HL-60 (cell line): ENCODE results near the gene ACTR5.

Experiments used
- DNase-seq, 2 experiments: peaks; one replicate each; pipeline ENCODE4 v3.0.0-alpha.2; 2010 to 2020; ENCODE audit warnings: low read depth in 1 of 2, low spot score in 1 of 2
- H3K27ac ChIP-seq: fragments of 250-450 bp; sonication (Bioruptor Pico); replicated peaks from 2 replicates; pipeline ENCODE4 v1.5.1; 2020; ENCODE audit warnings: mild to moderate bottlenecking, moderate library complexity
- H3K27me3 ChIP-seq: fragments of 250-450 bp; sonication (Bioruptor Pico); 2 replicates; pipeline ENCODE4 v1.5.1; 2021; ENCODE audit warnings: mild to moderate bottlenecking, moderate library complexity; ENCODE audit not compliant: insufficient read depth, poor library complexity, severe bottlenecking
- H3K4me3 ChIP-seq: replicated peaks from 2 replicates; pipeline ENCODE4 v1.5.1; 2011; ENCODE audit warnings: mild to moderate bottlenecking, control low read depth, low read length; ENCODE audit not compliant: insufficient read depth
- CTCF ChIP-seq: IDR thresholded peaks from one replicate; pipeline ENCODE4 v1.5.1; 2011; ENCODE audit warnings: low read length, control low read depth, inconsistent platforms; ENCODE audit not compliant: insufficient read depth
- GABPA ChIP-seq: IDR thresholded peaks from 2 replicates; pipeline ENCODE4 v1.6.1; 2012; ENCODE audit warnings: low read depth
- POLR2AphosphoS5 ChIP-seq: IDR thresholded peaks from 2 replicates; pipeline ENCODE4 v1.6.1; 2012; ENCODE audit warnings: low read depth
- SPI1 ChIP-seq: IDR thresholded peaks from 2 replicates; pipeline ENCODE4 v1.6.1; 2012; ENCODE audit warnings: low read depth, mild to moderate bottlenecking, borderline replicate concordance
- TF ChIP-seq, protein P1 (sequence below): IDR thresholded peaks from 2 replicates; pipeline ENCODE4 v1.6.1; 2012; ENCODE audit warnings: low read depth; ENCODE audit not compliant: insufficient replicate concordance

The ACTR5 gene

GRCh38 chr20:38727607-38728190 is 20.6 kb upstream of the ACTR5 start:
- TF ChIP-seq POLR2AphosphoS5 (no peak), GABPA (no peak), SPI1 (no peak), CTCF (no peak)
- TF ChIP-seq, protein P1, sequence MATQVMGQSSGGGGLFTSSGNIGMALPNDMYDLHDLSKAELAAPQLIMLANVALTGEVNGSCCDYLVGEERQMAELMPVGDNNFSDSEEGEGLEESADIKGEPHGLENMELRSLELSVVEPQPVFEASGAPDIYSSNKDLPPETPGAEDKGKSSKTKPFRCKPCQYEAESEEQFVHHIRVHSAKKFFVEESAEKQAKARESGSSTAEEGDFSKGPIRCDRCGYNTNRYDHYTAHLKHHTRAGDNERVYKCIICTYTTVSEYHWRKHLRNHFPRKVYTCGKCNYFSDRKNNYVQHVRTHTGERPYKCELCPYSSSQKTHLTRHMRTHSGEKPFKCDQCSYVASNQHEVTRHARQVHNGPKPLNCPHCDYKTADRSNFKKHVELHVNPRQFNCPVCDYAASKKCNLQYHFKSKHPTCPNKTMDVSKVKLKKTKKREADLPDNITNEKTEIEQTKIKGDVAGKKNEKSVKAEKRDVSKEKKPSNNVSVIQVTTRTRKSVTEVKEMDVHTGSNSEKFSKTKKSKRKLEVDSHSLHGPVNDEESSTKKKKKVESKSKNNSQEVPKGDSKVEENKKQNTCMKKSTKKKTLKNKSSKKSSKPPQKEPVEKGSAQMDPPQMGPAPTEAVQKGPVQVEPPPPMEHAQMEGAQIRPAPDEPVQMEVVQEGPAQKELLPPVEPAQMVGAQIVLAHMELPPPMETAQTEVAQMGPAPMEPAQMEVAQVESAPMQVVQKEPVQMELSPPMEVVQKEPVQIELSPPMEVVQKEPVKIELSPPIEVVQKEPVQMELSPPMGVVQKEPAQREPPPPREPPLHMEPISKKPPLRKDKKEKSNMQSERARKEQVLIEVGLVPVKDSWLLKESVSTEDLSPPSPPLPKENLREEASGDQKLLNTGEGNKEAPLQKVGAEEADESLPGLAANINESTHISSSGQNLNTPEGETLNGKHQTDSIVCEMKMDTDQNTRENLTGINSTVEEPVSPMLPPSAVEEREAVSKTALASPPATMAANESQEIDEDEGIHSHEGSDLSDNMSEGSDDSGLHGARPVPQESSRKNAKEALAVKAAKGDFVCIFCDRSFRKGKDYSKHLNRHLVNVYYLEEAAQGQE: no peak
- no peak overlapping the region for H3K4me3 ChIP-seq
- H3K27ac ChIP-seq: no peak overlapping the region
- H3K27me3 ChIP-seq: peaks cover 85% of the 10 kb centered on the region
- no peak for DNase-seq

DNA sequence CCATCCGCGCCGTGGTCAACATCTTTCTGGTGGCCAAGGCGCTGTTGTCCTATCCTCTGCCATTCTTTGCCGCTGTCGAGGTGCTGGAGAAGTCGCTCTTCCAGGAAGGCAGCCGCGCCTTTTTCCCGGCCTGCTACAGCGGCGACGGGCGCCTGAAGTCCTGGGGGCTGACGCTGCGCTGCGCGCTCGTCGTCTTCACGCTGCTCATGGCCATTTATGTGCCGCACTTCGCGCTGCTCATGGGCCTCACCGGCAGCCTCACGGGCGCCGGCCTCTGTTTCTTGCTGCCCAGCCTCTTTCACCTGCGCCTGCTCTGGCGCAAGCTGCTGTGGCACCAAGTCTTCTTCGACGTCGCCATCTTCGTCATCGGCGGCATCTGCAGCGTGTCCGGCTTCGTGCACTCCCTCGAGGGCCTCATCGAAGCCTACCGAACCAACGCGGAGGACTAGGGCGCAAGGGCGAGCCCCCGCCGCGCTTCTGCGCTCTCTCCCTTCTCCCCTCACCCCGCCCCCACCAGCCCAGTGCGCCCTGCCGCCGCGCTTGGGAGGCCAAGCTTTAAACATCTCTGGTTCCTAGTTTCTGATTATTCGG is 20.0 kb upstream of the ACTR5 start:
- TF ChIP-seq GABPA: no peak
- H3K27ac ChIP-seq: no peak overlapping the region
- H3K27me3 ChIP-seq: peaks cover 82% of the 10 kb centered on the region
- no peak for DNase-seq
- H3K4me3 ChIP-seq: no peak overlapping the region

DNA sequence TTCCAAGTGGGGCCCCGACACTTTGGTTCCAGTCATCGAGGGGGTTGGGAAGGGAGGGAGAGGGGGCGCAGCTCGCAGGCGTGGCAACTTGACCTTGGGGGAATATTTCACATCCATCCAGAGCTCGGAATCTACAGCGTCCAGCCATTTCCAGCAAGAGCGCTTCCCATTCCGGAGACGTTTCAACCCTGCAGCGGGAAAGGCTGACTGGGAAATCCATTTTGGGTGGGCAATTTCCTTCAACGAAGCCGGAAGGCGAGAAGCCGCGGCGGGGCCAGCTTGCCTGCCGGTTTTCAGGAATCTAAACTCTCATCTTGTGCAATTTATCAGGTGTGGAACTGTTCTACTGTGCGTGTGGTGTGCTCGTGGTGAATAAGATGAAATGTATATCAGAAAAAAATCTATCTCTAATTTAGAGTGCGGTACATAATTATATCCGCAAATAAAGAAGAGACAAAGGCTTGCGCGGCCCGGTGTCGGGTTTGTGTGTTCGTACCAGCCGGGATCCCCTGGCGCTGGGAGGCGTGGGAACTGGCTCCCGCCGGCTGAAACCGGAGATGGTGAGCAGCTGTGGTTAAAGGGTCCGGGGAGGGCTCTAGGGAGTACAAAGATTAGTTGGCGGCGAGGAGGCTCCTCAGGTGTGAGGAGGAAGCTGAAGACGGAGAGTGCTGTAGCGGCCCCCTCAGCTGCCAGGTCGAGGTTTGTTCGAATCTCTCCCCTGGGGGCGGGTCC is 19.2 kb upstream of the ACTR5 start:
- peaks cover 79% of the 10 kb centered on the region for H3K27me3 ChIP-seq
- DNase-seq: no peak
- H3K4me3 ChIP-seq: no peak overlapping the region
- TF ChIP-seq CTCF: no peak
- H3K27ac ChIP-seq: no peak overlapping the region

DNA sequence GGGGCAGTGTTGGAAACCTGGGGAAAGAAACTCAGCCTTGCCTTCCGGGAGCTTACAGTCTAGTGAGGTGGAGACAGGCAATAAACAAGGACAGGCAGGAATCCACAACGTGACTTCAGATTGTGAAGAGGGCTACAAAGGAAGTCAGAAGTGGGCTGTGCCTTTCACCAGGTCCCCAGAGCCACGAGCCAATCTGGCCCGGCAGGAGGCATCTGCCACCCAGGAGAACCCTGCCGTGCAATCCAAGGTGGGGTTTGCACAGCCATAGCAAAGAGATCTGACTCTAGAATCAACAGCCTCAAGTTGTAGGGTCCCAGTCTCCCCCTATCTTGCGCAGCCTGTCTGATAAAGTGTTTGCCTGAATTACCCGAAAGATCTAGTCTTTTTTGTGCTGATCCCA is 18.5 kb upstream of the ACTR5 start:
- TF ChIP-seq GABPA (no peak), CTCF (no peak), POLR2AphosphoS5 (no peak), SPI1 (no peak)
- TF ChIP-seq, protein P1: no peak
- Histone ChIP-seq H3K4me3 (no peak overlapping the region), H3K27me3 (peaks cover 75% of the 10 kb centered on the region), H3K27ac (no peak overlapping the region)
- DNase-seq: no peak
